HG02973 (cell line): Measurements from ENCODE around the gene FSTL4.

Experiments used
- ATAC-seq: cut with Tn5 transposase; IDR thresholded peaks from one replicate; pipeline ENCODE4 v1.9.1; 2021; ENCODE audit warnings: moderate library complexity; ENCODE audit not compliant: unreplicated experiment

FSTL4 gene

GRCh38 chr5:133277744-133278143 lies 334.6 kb downstream of the FSTL4 start:
- no peak for ATAC-seq

DNA sequence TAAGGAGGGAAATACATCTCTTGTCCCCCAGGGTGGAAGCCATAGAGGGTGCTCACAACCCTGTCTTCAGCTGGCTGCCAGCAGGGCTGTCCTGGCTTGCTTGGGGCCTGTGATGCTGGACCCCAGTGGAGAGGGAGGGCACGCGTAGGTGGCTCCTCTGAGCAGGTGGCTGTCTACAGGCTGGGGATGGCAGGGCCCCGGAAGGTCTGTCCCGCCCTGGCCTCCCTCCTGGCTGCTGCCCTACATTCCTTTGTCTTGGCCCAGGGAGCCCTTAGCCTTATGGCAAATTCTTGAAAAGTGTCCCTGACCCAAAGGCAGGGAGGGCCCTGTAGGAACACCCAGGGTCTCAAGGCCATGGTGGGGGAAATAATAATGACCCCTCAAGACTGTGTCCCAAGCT lies 336.2 kb downstream of the FSTL4 start:
- no peak for ATAC-seq

DNA sequence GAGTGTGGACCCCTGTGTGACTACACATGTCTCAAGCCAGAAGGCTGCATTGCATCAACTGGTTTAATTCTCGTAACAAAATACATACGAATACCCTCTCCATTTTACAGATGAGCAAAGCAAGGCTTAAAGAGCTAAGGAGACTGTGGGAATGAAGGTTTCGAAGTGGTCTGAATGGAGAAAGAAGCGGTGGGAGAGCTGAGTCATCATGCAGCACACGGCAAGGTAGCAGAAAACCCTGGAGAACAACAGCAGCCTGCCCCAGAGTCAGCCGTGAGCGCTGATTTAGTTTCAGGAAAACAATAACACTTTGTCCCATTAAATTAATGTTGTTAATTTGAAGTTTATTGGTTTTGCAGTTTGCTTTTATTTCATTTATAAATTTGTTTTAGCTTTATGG lies 336.7 kb downstream of the FSTL4 start:
- no peak for ATAC-seq

- ATAC-seq, result no peak
Measured at GRCh38 chr5:133274597-133274935, 337.8 kb downstream of the FSTL4 start.

DNA sequence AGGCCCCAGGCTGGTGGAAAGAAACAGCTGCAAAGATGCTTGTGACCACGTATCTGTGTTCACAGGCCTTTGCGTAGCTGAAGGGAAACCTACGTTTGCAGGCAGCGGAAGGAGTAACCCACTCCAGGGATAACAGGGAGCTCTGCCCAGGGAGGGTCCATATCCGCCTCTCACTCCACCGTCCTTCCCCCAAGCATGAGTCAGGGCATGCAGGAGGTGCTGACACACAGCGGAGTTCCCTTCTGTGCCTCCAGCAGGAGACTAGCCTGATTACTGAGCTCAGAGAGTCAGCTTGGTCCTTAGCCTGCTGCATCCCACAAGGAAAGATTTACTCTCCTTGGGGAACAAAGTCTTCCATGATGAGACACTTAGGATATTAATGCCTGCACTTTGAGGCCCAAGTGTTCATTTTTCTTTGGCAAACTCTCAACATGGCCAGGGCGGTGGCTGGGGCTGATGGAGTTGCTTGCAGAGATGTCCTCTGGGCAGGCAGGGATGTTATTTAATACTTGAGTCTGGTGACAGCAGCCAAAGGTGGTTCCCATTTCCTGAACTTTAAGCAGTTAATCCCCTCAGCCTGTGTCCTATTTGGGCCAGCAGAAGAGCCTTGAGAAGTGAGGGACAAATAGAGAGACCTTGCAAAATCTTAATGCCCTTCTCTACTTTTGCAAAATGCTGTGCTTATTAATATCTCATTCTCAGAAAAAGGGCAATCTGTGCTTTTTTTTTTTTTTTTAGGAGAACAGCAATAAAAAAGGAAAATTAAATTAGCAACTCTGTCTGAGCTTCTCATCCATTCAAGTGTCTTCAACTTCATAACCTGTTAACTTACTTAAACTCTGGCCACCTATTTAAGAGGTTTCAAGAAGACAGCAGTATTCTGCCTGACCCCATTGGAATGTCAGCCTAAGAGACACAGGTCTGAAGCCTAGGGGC lies 338.4 kb downstream of the FSTL4 start:
- ATAC-seq, result no peak

- no peak for ATAC-seq
Measured at GRCh38 chr5:133272345-133272744, 340.0 kb downstream of the FSTL4 start.

DNA sequence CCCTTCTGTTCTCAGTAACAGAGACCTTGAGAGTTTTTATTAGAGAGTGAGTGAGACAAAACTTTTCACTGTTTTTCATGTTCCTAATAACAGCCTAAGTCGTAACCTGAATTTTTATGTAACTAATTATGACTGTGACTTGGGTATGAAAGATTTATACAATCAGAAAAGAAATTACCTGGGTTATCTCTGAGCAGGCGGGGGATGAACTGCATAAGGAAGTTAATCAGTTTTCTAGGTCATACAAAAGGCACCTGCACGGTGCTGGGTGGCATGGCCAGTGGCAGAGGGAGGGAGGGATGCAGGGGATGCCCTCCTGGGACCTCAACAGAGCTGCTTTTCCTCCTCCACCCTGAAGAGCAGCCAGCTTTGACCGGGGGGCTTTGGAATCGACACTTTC lies 340.7 kb downstream of the FSTL4 start:
- ATAC-seq, result no peak

- no peak for ATAC-seq
Measured at GRCh38 chr5:133269691-133270090, 342.6 kb downstream of the FSTL4 start.

GRCh38 chr5:133267601-133268000 lies 344.7 kb downstream of the FSTL4 start:
- no peak for ATAC-seq

DNA sequence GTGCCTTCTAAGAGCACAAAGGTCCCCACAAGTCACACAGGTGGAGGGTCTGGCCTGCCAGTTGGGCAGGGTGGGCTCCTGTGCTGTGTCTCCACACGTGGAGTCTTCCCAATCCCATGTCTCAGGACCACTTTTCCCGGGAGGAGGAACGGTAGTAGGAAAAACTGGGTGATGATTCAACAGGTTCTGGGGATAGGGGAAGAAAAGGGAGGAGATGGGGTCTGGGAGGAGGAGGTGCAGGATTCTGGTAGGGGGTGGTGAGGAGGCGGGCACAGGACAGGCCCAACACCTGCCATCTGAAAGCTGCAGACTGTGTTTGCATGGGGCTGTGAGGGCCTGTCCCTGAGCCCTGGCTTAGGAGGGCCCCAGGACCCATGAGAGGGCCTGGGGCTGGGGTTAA lies 345.4 kb downstream of the FSTL4 start:
- ATAC-seq, result no peak

DNA sequence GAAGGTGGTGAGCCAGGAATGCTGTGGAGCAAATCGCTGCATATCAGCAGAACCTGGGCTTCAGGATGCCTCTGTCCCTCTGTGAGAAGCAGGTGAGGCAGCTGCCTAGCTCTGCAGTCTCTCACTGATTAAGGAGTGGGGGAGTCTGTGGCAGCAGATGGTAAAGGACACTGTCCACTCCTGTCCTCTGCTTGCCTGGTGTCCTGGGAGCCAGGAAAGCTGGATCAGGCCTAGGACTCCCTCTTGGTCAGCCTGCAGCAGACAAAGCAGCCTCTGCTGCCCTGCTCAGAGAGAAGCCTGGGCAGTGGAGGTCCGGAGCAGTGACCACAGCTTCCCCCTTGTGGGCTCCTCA lies 345.8 kb downstream of the FSTL4 start:
- no peak for ATAC-seq

DNA sequence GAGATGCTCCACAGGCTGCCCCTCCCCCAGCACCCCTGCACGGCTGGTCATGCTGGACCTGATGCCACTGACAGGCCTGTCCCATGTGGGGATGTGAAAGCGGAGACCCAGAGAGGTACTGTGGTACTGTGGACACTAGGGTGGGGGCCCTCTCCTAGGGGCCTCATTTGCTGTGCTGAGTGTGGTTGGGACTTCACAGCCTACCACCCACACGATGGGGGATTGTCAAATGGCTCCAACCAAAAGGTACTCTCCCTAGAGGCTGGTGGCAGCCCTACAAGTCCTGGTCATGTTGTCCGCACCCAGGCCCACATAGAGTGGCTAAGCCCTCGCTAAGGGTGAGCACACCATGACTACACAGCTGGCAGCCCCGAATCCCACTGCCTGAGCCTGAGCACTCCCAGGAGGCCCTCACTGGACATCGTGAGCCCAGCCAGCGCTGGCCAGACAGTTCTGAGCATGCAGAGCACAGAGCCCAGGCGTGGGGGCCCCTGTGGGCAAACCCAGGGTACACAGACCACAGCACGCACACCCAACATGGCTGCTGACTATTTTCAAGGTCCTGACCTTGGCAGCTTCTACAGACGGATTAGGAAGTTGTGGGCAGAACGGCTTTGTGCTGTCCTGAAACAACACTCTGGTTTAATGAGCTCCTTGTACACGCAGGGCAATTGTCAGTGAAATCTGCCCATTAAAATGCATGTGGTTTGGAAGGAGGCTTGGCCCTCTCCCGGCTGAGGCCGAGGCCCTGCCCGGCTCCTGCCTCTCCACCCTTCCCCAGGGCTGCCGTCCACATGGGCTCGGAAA lies 346.4 kb downstream of the FSTL4 start:
- no peak for ATAC-seq

DNA sequence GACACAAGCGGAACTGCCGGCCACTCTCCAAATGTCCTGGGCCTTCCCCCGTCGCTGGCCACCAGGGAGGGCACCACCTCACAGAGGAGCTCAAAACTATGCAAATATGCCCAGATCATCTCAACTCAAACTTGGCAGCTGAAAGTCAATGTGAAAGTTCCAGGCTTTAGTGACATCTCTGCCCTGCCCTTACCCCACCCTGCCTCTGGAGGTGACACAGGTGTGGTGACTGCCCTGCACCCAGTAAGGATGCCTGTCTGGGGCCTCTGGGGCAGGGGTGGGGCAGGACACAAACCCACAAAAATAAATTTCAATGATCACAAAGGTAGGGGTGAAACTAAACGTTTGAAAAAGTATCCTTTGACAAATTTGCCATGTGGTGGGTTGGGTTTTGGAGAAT lies 347.1 kb downstream of the FSTL4 start:
- no peak for ATAC-seq

- ATAC-seq, result no peak
Measured at GRCh38 chr5:133262690-133263089, 349.7 kb downstream of the FSTL4 start.

GRCh38 chr5:133261993-133262392 lies 350.3 kb downstream of the FSTL4 start:
- ATAC-seq, result no peak

GRCh38 chr5:133260715-133261114 lies 351.6 kb downstream of the FSTL4 start:
- ATAC-seq, result no peak

DNA sequence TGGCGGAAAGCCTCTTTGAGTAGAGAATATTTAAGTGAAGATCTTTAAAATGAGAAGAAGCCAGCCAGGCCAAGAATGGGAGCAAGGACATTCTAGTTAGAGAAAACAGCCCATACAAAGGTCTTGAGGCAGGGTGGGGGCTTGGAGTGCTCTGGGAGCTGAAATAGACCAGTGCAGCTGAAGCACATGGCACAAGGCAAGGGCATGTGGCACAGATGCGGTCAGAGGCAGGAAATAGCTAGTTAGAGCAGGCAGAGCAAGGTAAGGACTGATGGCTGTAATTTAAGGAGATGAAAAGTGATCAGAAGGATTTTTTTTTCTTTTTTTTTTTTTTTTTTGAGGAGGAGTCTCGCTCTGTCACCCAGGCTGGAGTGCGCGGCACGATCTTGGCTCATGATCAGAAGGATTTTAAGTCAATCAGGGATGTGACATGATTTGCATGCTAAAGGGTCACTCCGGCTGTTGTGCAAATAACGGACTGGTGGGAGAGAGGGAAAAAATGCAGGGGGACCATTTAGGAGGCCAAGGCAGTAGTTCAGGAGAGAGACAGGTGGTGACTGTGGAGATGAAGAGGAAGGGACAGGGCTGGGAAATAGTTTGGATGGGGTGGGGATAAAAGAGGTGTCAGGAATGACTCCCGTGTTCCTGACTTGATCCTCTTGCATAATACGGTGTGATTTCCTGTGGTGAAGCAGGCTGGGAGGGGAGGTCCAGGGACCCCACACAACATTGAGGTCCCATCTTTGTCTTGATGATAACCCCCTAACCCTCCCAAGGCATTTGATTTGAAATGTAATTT lies 352.9 kb downstream of the FSTL4 start:
- no peak for ATAC-seq

DNA sequence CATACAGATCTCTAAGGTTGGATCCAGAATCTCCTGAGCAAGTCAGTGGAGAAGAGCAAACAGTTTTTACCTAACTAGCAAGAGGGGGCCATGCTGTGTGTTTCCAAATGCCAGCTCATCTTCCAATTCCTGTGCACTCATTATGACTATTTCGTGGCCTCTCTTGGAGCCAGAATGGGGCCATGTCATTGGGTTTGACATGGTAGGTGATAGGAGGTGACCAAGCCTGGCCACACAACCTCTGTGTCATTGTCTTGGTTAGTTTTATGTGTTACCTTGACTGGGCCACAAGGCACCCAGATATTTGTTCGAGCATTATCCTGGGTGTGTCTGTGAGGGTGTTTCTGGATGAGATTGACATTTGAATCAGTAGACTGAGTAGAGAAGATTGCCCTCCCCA lies 354.4 kb downstream of the FSTL4 start:
- ATAC-seq, result no peak

- no peak for ATAC-seq
Measured at GRCh38 chr5:133256276-133256675, 356.1 kb downstream of the FSTL4 start.

GRCh38 chr5:133254803-133255202 lies 357.5 kb downstream of the FSTL4 start:
- ATAC-seq, result no peak

DNA sequence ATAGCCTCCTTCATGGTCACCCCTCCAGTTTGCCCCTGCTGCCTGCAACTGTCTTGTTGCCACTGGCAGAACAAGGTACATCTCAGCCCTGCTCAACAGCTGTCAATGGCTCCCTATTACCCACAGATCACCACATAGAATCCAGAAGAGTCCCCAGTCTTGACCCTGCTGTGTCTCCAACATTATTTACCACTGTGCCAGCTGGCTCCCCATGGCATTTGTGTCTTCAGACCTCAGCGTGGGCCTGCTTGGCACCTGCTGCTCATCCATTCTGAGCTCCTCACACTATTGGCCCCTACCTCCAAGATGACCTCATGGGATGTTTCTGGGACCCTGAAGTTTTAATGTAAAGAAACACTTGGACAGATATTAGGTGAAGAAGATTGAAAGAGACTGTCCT lies 358.7 kb downstream of the FSTL4 start:
- no peak for ATAC-seq
